Lower lobe of right lung (tissue), 2 donors: ENCODE results near the gene DGKB. TPM values are rescaled to one million over a fixed set of nuclear protein-coding genes. Genes with fewer than 3 reads are reported as not detected.

ENCODE experiments used
- ATAC-seq, 2 donors: fragments of 200-7000 bp; cut with Tn5 transposase; one replicate each; pipeline ENCODE4 v1.9.1; 2020 to 2022; ENCODE audit warnings: mild to moderate bottlenecking in 2 of 2, moderate library complexity in 2 of 2
- DNase-seq: peaks from one replicate; pipeline ENCODE4 v3.0.0-alpha.2; 2020
- H3K27ac ChIP-seq: fragments of 200-600 bp; one replicate; pipeline ENCODE4 v1.8.0; 2022
- H3K27me3 ChIP-seq: fragments of 200-600 bp; one replicate; pipeline ENCODE4 v1.8.0; 2022; ENCODE audit warnings: low read depth
- H3K36me3 ChIP-seq: fragments of 200-600 bp; one replicate; pipeline ENCODE4 v1.8.0; 2022; ENCODE audit warnings: mild to moderate bottlenecking
- H3K4me1 ChIP-seq: fragments of 200-600 bp; one replicate; pipeline ENCODE4 v1.8.0; 2022
- H3K4me3 ChIP-seq: fragments of 200-600 bp; one replicate; pipeline ENCODE4 v1.8.0; 2022; ENCODE audit warnings: mild to moderate bottlenecking
- H3K9me3 ChIP-seq: fragments of 200-600 bp; one replicate; pipeline ENCODE4 v1.8.0; 2022
- intact Hi-C: fragments of 100-400 bp; cut with DNase I; formaldehyde crosslinking; loops from one replicate; pipeline ENCODE4 v1.11.0; 2022
- total RNA-seq: library from RNA; stranded (reverse); fragmentation: NEBNext Ultra II Directional; extraction: Animal tissue kit (Norgen Biotek cat#: 25700); gene quantifications from one replicate; pipeline ENCODE4 v1.2.1, GENCODE V29; 2021
- TF ChIP-seq, protein P1 (sequence below): fragments of 200-600 bp; IDR thresholded peaks from one replicate; pipeline ENCODE4 v1.8.0; 2022; ENCODE audit warnings: antibody characterized with exemption, mild to moderate bottlenecking
- donor health status: DM: no; HTN: yes; CAD: no; lungs with severe emphysema.

The DGKB gene
- total RNA-seq, 1 donor from 2014 or later = 0.09 TPM

DNA sequence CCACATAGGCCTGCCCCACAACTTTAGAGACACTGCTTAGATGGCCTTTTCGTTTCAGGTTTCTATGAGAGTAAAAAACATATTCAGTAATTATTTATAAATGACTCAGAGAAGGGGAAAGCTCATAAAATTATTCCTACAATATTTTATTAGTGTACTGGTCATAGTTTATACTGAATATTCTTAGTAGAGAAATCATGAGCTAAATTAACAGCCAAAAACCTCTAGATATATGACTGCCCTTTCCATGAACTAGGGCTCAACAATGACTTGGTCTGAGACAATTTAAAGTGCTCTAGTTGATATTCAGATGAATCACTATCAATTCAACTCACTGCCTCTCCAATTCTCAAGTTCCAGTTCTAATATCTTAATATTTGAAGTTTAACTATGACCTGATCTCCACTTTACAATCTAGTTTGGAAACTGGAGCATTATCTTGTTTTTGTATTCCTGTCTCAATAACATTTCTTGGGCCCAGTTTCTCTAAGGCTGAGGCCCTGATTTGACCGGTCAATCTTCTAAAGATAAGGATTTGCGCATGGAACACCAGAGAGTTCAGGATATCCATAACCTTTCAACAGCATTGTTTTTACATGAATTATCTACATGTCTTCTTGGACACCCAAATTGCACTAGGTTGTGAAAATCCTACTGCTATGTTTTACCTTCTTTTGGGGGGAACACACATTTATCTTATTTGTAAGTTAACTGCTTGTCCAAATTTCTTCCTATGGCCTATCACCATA, 141.6 kb downstream of the DGKB start:
- ATAC-seq = no peak
- Histone ChIP-seq H3K36me3 (no peaks in the 10 kb centered on the region), H3K4me3 (no peak overlapping the region), H3K9me3 (no peaks in the 10 kb centered on the region), H3K27me3 (no peaks in the 10 kb centered on the region), H3K4me1 (no peaks in the 10 kb centered on the region), H3K27ac (no peak overlapping the region)
- DNase-seq = no peak
- intact Hi-C loops = no loop called here
- TF ChIP-seq, protein P1, sequence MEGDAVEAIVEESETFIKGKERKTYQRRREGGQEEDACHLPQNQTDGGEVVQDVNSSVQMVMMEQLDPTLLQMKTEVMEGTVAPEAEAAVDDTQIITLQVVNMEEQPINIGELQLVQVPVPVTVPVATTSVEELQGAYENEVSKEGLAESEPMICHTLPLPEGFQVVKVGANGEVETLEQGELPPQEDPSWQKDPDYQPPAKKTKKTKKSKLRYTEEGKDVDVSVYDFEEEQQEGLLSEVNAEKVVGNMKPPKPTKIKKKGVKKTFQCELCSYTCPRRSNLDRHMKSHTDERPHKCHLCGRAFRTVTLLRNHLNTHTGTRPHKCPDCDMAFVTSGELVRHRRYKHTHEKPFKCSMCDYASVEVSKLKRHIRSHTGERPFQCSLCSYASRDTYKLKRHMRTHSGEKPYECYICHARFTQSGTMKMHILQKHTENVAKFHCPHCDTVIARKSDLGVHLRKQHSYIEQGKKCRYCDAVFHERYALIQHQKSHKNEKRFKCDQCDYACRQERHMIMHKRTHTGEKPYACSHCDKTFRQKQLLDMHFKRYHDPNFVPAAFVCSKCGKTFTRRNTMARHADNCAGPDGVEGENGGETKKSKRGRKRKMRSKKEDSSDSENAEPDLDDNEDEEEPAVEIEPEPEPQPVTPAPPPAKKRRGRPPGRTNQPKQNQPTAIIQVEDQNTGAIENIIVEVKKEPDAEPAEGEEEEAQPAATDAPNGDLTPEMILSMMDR = no peak

DNA sequence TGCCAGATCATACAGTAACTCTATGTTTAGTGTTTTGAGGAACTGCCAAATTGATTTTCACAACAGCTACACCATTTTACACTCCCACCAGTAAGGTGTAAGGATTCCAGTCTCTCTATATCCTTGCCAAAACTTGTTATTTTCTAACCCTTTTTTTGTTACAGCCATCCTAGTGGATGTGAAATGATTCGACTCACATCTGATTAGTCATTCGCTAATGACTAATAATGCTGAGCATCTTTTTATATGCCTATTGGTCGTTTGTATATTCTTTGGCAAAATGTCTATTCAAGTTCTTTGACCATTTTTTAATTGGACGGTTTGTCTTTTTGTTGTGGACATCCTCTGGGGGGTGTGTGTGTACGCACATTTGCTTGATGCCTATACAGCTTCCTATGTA, 142.8 kb downstream of the DGKB start:
- no peaks in the 10 kb centered on the region for H3K36me3 ChIP-seq
- intact Hi-C loops = no loop called here
- no peak for DNase-seq
- no peak overlapping the region for H3K4me3 ChIP-seq
- H3K27ac ChIP-seq = no peak overlapping the region
- H3K9me3 ChIP-seq = no peaks in the 10 kb centered on the region
- no peaks in the 10 kb centered on the region for H3K27me3 ChIP-seq
- no peak for ATAC-seq
- TF ChIP-seq, protein P1 = no peak
- no peaks in the 10 kb centered on the region for H3K4me1 ChIP-seq

DNA sequence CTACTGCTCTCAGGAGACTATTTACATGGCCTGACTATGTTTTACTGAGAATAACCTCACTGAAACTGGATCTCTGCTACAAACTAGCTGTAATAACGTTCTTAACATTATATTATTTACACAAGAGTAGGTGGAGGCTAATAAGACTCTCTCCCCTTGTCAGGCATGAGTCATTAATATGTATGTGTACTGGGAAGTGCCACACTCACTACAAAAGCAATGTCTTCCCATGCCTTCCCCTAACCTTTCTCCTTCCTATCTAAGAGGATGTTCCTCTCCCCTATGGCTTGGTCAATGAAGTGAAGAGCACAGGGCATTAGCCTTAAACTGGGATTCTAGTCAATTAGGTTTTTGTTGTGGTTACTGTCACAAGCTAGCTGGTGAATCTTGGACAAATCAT, 147.9 kb downstream of the DGKB start:
- no peaks in the 10 kb centered on the region for H3K27me3 ChIP-seq
- no peak overlapping the region for H3K27ac ChIP-seq
- intact Hi-C loops = no loop called here
- no peaks in the 10 kb centered on the region for H3K9me3 ChIP-seq
- H3K36me3 ChIP-seq = no peaks in the 10 kb centered on the region
- TF ChIP-seq, protein P1 = no peak
- no peak for ATAC-seq
- no peak for DNase-seq
- H3K4me1 ChIP-seq = no peaks in the 10 kb centered on the region
- no peak overlapping the region for H3K4me3 ChIP-seq

DNA sequence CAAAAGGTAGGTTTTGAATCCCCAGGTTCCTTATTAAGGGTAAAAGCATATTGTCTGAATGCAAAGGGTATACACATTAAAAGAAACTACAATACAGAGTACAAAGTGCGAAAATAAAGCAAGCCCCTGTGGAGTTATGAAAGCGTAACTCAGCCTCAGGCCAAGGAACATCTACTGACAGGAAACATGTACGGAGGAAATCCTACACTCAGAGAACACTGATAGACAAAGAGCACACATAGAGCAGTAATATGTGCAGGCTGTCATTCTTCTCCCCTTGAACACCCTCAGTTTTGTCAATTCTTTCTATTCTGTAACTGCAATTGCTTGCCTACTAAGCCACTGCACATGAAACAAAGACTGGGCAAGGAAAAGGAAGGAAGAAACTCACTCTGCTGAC, 150.2 kb downstream of the DGKB start:
- H3K27ac ChIP-seq = no peak overlapping the region
- ATAC-seq (no peak), DNase-seq (no peak)
- no peaks in the 10 kb centered on the region for H3K9me3 ChIP-seq
- TF ChIP-seq, protein P1 = no peak
- no peaks in the 10 kb centered on the region for H3K4me1 ChIP-seq
- H3K4me3 ChIP-seq = no peak overlapping the region
- H3K36me3 ChIP-seq = no peaks in the 10 kb centered on the region
- no peaks in the 10 kb centered on the region for H3K27me3 ChIP-seq
- intact Hi-C loops = no loop called here

DNA sequence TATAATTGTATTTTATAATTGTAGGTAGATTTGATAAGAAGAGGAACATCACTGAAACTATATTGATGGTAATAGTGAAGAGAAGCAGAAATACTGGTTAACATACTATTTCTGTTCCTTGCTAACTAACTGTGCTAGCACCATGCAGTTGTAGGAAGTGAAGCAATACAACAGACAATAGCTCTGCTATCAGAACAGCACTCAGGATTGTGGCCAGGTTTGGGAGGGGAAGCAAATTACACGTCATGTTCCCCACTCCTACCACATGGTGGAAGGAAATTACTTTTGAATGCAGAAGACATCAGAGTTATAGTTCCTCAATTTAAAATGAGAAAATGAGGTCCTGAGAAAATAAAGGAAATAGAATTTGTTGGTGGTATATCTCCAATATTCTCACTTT, 151.1 kb downstream of the DGKB start:
- DNase-seq (no peak), ATAC-seq (no peak)
- H3K4me1 ChIP-seq = no peaks in the 10 kb centered on the region
- H3K27me3 ChIP-seq = no peaks in the 10 kb centered on the region
- H3K36me3 ChIP-seq = no peaks in the 10 kb centered on the region
- no peak overlapping the region for H3K27ac ChIP-seq
- intact Hi-C loops = no loop called here
- H3K9me3 ChIP-seq = no peaks in the 10 kb centered on the region
- TF ChIP-seq, protein P1 = no peak
- H3K4me3 ChIP-seq = no peak overlapping the region
